ENCODE results near the gene PSMD1.

DNA sequence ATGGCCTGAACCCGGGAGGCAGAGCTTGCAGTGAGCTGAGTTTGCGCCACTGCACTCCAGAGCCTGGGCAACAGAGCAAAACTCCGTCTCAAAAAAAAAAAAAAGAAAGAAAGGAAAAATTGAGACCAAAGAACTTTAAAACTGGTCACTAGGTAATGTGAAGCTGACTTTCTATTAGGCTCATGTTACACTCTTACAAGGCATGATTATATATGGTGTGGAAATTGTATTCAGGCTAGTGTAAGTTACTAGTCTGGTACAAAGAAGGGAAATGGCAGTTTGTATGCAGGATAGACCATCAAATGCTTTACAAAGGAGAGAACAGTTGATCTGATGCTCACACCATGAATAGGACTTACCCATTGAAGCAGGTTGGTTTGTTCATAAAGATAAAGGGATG lies 106.3 kb downstream of the PSMD1 start:
- TF ChIP-seq MAX (IDR thresholded peaks at IDR 0.05; ENCODE audit: low read depth, low read length): no peak
- TF ChIP-seq POLR2A (IDR thresholded peaks at IDR 0.05; ENCODE audit: extremely low read depth, insufficient read length): no peak
- TF ChIP-seq, protein P1, sequence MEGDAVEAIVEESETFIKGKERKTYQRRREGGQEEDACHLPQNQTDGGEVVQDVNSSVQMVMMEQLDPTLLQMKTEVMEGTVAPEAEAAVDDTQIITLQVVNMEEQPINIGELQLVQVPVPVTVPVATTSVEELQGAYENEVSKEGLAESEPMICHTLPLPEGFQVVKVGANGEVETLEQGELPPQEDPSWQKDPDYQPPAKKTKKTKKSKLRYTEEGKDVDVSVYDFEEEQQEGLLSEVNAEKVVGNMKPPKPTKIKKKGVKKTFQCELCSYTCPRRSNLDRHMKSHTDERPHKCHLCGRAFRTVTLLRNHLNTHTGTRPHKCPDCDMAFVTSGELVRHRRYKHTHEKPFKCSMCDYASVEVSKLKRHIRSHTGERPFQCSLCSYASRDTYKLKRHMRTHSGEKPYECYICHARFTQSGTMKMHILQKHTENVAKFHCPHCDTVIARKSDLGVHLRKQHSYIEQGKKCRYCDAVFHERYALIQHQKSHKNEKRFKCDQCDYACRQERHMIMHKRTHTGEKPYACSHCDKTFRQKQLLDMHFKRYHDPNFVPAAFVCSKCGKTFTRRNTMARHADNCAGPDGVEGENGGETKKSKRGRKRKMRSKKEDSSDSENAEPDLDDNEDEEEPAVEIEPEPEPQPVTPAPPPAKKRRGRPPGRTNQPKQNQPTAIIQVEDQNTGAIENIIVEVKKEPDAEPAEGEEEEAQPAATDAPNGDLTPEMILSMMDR (IDR thresholded peaks at IDR 0.05; ENCODE audit: low read depth, low read length): no peak
- TF ChIP-seq MYC (IDR thresholded peaks at IDR 0.05; ENCODE audit: low read depth, low read length): no peak

All from NB4 (cell line).